A549 treated with ZK216348 at 1 μM for 4 hours (cell line): ENCODE measurements around the gene CLCF1. TPM values are rescaled to one million over a fixed set of nuclear protein-coding genes. Genes with fewer than 3 reads are reported as not detected.

Experiments
- total RNA-seq: library from RNA; stranded (reverse); fragments of 200-300 nt; extraction: Qiagen RNA extraction; gene quantifications from 5 replicates; pipeline ENCODE4 v1.2.3, GENCODE V29; 2022; ENCODE audit warnings: low read depth

Gene CLCF1
- total RNA-seq, result 31.1 to 50.6 TPM (median 43.0 TPM) in 5 replicates

DNA sequence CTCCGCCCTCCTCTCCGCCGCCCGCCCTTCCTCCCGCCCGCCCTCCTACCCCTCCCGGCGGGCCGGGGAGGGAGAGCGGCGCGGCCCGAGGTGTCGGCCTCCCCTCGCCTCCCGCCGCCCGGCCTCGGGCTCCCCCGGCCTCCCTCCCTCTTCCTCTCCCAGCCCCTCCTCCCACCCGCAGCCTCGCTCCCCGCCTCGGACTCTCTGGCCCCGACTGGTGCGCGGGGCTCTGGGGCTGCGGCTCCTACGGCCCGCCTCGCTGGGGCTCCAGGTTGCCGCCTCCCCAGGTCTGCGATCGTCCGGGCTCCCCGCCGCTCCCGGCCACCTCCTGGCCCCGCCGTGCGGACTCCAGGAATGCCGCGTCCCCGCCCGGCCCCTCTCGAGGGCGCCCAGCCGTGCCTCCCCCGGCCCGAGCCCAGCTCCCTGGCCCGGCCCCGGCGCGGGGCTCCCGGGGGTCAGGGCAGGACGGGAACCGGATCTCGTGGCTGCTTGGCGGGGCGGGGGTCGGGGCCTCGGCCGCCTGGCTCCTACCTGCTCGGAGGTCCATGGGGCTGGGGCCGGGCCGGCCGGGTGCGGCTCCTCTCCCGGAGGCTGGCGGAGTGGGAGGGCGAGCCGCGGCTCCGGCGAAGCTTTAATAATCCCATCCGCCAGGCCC, at the start of gene CLCF1:
Gene CLCF1 (minus strand): TSS at position 606 of the 655 bp plus-strand sequence. CDS start 59 bp downstream, at position 547.

GRCh38 chr11:67415501-67416304, 42.3 kb upstream of the CLCF1 start, which contains the start of gene CARNS1:
Gene CARNS1 (plus strand): TSS chr11:67415678. CDS start chr11:67416200, 522 bp downstream.

GRCh38 chr11:67401495-67402191, 28.2 kb upstream of the CLCF1 start, which contains the start of gene PPP1CA:
Gene PPP1CA (minus strand): TSS chr11:67401858. CDS start chr11:67401782, 76 bp downstream.

GRCh38 chr11:67391304-67392182, 18.1 kb upstream of the CLCF1 start, which contains the start of gene RAD9A:
Gene RAD9A (plus strand): TSS chr11:67391986. CDS start chr11:67392045, 59 bp downstream.

DNA sequence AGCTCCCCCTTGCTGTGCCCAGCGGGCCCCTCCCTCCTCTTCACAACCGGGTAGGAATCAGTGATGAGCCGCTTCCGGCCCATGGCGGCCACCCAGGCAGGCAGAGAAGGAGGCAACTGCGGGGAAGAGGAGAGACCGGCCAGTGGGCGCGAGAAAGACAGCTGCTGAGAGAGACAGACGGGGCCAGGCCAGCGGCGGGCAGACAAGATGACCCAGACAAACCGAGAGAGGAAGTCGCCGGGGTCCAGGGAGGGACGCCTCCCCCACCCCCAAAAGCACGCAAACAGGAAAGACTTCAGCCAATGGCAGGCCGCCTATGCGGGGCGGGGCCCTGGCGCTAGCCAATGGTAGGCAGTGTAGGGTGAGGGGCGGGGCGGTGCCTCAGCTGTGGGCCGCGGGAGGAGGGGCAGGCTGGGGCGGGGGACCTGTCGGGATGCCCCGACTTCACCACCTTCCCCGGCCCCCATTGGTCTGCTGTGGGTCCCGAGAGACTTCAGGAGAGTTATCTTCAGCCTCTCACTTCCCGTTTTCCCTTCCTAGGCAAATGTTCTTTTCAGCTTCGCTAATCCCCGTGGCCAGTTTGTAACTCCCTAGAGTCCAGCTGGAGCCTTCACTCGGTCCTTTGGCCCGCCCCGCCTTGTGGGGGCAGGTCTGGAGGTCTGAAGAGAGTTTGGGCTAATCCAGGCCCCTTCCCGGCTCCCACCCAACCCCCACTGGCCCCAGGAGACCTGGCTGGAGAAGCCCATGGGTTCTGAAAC, 19.9 kb downstream of the CLCF1 start, which contains the start of gene POLD4:
Gene POLD4 (minus strand): TSS at position 230 of the 758 bp plus-strand sequence. CDS start 147 bp downstream, at position 83.

Other genes with a start within 250 kb of the CLCF1 start
- gene GRK2, start 107.1 kb downstream of the CLCF1 start, total RNA-seq, result 24.2 to 47.0 TPM (median 42.2 TPM) in 5 replicates
- gene ANKRD13D, start 84.3 kb downstream of the CLCF1 start, total RNA-seq, result 16.2 to 30.1 TPM (median 24.8 TPM) in 5 replicates
- gene SSH3, start 70.1 kb downstream of the CLCF1 start, total RNA-seq, result 18.7 to 29.1 TPM (median 27.1 TPM) in 5 replicates
- 178 to 259 TPM (median 241 TPM) in 5 replicates for gene POLD4, start 20.1 kb downstream of the CLCF1 start, total RNA-seq
- gene RAD9A, start 18.4 kb upstream of the CLCF1 start, total RNA-seq, result 19.5 to 36.8 TPM (median 32.0 TPM) in 5 replicates
- gene PPP1CA, start 28.3 kb upstream of the CLCF1 start, total RNA-seq, result 240 to 296 TPM (median 291 TPM) in 5 replicates
- gene TBC1D10C, start 30.5 kb upstream of the CLCF1 start, total RNA-seq, result 0.04 to 0.21 TPM (median 0.15 TPM) in 3 of 5 replicates, not detected in the others
- 0.08 to 0.21 TPM (median 0.14 TPM) in 5 replicates for gene CARNS1, start 42.1 kb upstream of the CLCF1 start, total RNA-seq
- gene RPS6KB2, start 54.9 kb upstream of the CLCF1 start, total RNA-seq, result 33.7 to 50.6 TPM (median 48.8 TPM) in 5 replicates
- gene PTPRCAP, start 64.1 kb upstream of the CLCF1 start, total RNA-seq, result 0.22 to 0.62 TPM in 2 of 5 replicates, not detected in the others
- 38.0 to 67.3 TPM (median 57.2 TPM) in 5 replicates for gene CORO1B, start 69.9 kb upstream of the CLCF1 start, total RNA-seq
- gene GPR152, start 79.1 kb upstream of the CLCF1 start, total RNA-seq, result 0.13 TPM in 1 of 5 replicates, not detected in the others
- gene CABP4, start 81.8 kb upstream of the CLCF1 start, total RNA-seq, result not detected in 5 replicates
- gene TMEM134, start 95.7 kb upstream of the CLCF1 start, total RNA-seq, result 36.4 to 70.3 TPM (median 62.1 TPM) in 5 replicates
- 43.6 to 48.9 TPM (median 48.0 TPM) in 5 replicates for gene AIP, start 109.4 kb upstream of the CLCF1 start, total RNA-seq
- gene PITPNM1, start 131.8 kb upstream of the CLCF1 start, total RNA-seq, result 34.1 to 60.5 TPM (median 47.3 TPM) in 5 replicates
- gene CDK2AP2, start 134.6 kb upstream of the CLCF1 start, total RNA-seq, result 50.3 to 95.2 TPM (median 85.4 TPM) in 5 replicates
- gene CABP2, start 149.8 kb upstream of the CLCF1 start, total RNA-seq, result not detected in 5 replicates
- gene GSTP1, start 210.2 kb upstream of the CLCF1 start, total RNA-seq, result 1,131 to 1,719 TPM (median 1,604 TPM) in 5 replicates
- 128 to 159 TPM (median 152 TPM) in 5 replicates for gene NDUFV1, start 233.3 kb upstream of the CLCF1 start, total RNA-seq